HepG2 (cell line): ENCODE measurements around the gene SEC14L6. TPM values are rescaled to one million over a fixed set of nuclear protein-coding genes. Genes with fewer than 3 reads are reported as not detected.

ENCODE experiments used
- ATAC-seq: fragments of 200-7000 bp; cut with Tn5 transposase; 3 replicates; pipeline ENCODE4 v1.9.1; 2020; ENCODE audit warnings: mild to moderate bottlenecking, moderate library complexity
- BruUV-seq: library from RNA; stranded (reverse); fragments of 400-500 nt; replicated peaks from 2 replicates; lab custom pipeline; 2021; lab: Mats Ljungman, UMichigan
- CTCF ChIA-PET: fragments of 300-600 bp; formaldehyde crosslinking; extraction: SDS; loops from one replicate; lab custom pipeline; 2021; ENCODE audit warnings: low total read pairs, inconsistent platforms, low intra/inter-chr PET ratio; lab: Yijun Ruan, JAX
- POLR2A ChIA-PET: fragments of 350-600 bp; sonication (Branson Sonifier 250); formaldehyde crosslinking; loops from one replicate; lab custom pipeline; 2020; ENCODE audit warnings: antibody characterized with exemption, inconsistent platforms; lab: Yijun Ruan, JAX
- DNase-seq: peaks from one replicate; pipeline ENCODE4 v3.0.0-alpha.2; 2015; ENCODE audit warnings: low spot score
- FAIRE-seq: peaks from 3 replicates; lab custom pipeline; 2011; peaks lifted over from hg19 to GRCh38; lab: Jason Lieb, UNC
- H2AFZ ChIP-seq: one replicate; pipeline ENCODE4 v1.6.1; 2011; ENCODE audit warnings: low read length, inconsistent platforms
- H3K27ac ChIP-seq: fragments of 300-600 bp; 3 replicates; pipeline ENCODE4 v1.8.0; 2011; ENCODE audit warnings: mixed run types, mild to moderate bottlenecking, mixed read lengths, low read length, inconsistent platforms; ENCODE audit not compliant: insufficient read depth; ENCODE audit errors: extremely low read length
- H3K27me3 ChIP-seq, 2 experiments: fragments of 200-600 bp in 1 of 2; 2 replicates in 1 of 2; 3 replicates in 1 of 2; pipeline versions ENCODE4 v1.6.0 to v1.8.0; 2011; ENCODE audit warnings: low read length in 2 of 2, mild to moderate bottlenecking in 2 of 2, moderate library complexity in 2 of 2, inconsistent platforms in 1 of 2; ENCODE audit not compliant: insufficient read depth in 2 of 2, control insufficient read depth in 1 of 2
- H3K36me3 ChIP-seq, 2 experiments: fragments of 200-600 bp in 1 of 2; replicated peaks in 1 of 2; 2 replicates in 1 of 2; 3 replicates in 1 of 2; pipeline versions ENCODE4 v1.5.1 to v1.8.0; 2011; ENCODE audit warnings: low read length in 2 of 2, inconsistent platforms in 1 of 2; ENCODE audit not compliant: insufficient read depth in 2 of 2, control insufficient read depth in 1 of 2
- H3K4me1 ChIP-seq: 2 replicates; pipeline ENCODE4 v1.5.1; 2012; ENCODE audit warnings: low read length, inconsistent platforms; ENCODE audit not compliant: insufficient read depth
- H3K4me2 ChIP-seq: 2 replicates; pipeline ENCODE4 v1.6.0; 2011; ENCODE audit warnings: low read depth, low read length, inconsistent platforms
- H3K4me3 ChIP-seq, 3 experiments: fragments of 200-600 bp in 1 of 3; sonication (generic), shearing (Covaris generic) in 1 of 3; replicated peaks in 1 of 3; 2 replicates each; pipeline ENCODE4 v1.5.1; 2011 to 2016; ENCODE audit warnings: low read length in 3 of 3, inconsistent platforms in 2 of 3, low read depth in 2 of 3, mild to moderate bottlenecking in 2 of 3, control low read depth in 1 of 3, mixed read lengths in 1 of 3; ENCODE audit not compliant: insufficient read depth in 1 of 3
- H3K79me2 ChIP-seq: one replicate; pipeline ENCODE4 v1.6.1; 2011; ENCODE audit warnings: low read length, inconsistent platforms; ENCODE audit not compliant: insufficient read depth
- H3K9ac ChIP-seq: 2 replicates; pipeline ENCODE4 v1.6.0; 2011; ENCODE audit warnings: mild to moderate bottlenecking, low read depth, low read length, inconsistent platforms; ENCODE audit not compliant: insufficient read depth
- H3K9me3 ChIP-seq: 2 replicates; pipeline ENCODE4 v1.5.1; 2012; ENCODE audit warnings: mild to moderate bottlenecking, low read length
- H4K20me1 ChIP-seq: 2 replicates; pipeline ENCODE4 v1.6.0; 2011; ENCODE audit warnings: inconsistent platforms, mild to moderate bottlenecking, low read length, moderate library complexity; ENCODE audit not compliant: insufficient read depth
- MED1 ChIP-seq: sonication (generic); formaldehyde crosslinking; IDR thresholded peaks from 2 replicates; pipeline ENCODE4 v1.4.0; 2020; ENCODE audit warnings: missing genetic modification reagents
- PHB2 ChIP-seq: fragments of 450-650 bp; IDR thresholded peaks from 2 replicates; pipeline ENCODE4 v1.6.1; 2018; ENCODE audit not compliant: partially characterized antibody
- RERE ChIP-seq: IDR thresholded peaks from 2 replicates; pipeline ENCODE4 v1.6.1; 2016; ENCODE audit warnings: low read depth, missing genetic modification reagents, missing compliant biosample characterization
- ZBTB33 ChIP-seq: sonication (generic); formaldehyde crosslinking; IDR thresholded peaks from 2 replicates; pipeline ENCODE4 v1.4.0; 2020; ENCODE audit warnings: missing genetic modification reagents
- ZNF281 ChIP-seq: sonication (generic); formaldehyde crosslinking; IDR thresholded peaks from 2 replicates; pipeline ENCODE4 v1.4.0; 2020; ENCODE audit warnings: missing genetic modification reagents, borderline replicate concordance
- WGBS: methylation state at CpG from one replicate; pipeline ENCODE4 v1.1.6; 2017; ENCODE audit warnings: low lambda C conversion rate; 5-methylcytosine and 5-hydroxymethylcytosine counted together
- in situ Hi-C: cut with HindIII; loops from 2 replicates; pipeline ENCODE4 v1.10.0; 2017; ENCODE audit warnings: low pct_unique_long_range_greater_than_20kb; ENCODE audit not compliant: extremely low pct_ligation_motif_present
- intact Hi-C: fragments of 100-400 bp; cut with micrococcal nuclease; formaldehyde crosslinking; loops from one replicate; pipeline ENCODE4 v1.10.0; 2022; ENCODE audit not compliant: unreplicated experiment
- polyA plus RNA-seq, 8 experiments: library from polyadenylated mRNA; depleted of rRNA in 3 of 8; stranded (reverse) in 7 of 8; unstranded in 1 of 8; fragments of >200 nt; fragmentation: Illumina TruSeq in 4 of 8; extraction: Trizol in 4 of 8; gene quantifications; 2 replicates each; pipeline versions ENCODE4 v1.2.1 to v1.2.3, GENCODE V29; 2011 to 2016; ENCODE audit warnings: low read depth in 4 of 8, missing spikeins in 1 of 8, mixed read lengths in 1 of 8; ENCODE audit not compliant: insufficient read depth in 1 of 8
- total RNA-seq, 5 experiments: library from RNA; depleted of rRNA; stranded (reverse); fragments of >200 nt; fragmentation: Illumina TruSeq; extraction: Trizol; gene quantifications; 2 replicates each; pipeline ENCODE4 v1.2.3, GENCODE V29; 2016; ENCODE audit warnings: low read depth in 1 of 5
- TF ChIP-seq, protein P1 (sequence below): sonication (generic); formaldehyde crosslinking; IDR thresholded peaks from 2 replicates; pipeline ENCODE4 v1.9.0; 2022; ENCODE audit warnings: low read depth, missing genetic modification reagents

SEC14L6 gene
- total and polyA plus RNA-seq, 2 of the 13 experiments (the other 11 are each of a cell fraction or from before 2014, with no cell fraction given): 0.09 to 9.3 TPM

DNA sequence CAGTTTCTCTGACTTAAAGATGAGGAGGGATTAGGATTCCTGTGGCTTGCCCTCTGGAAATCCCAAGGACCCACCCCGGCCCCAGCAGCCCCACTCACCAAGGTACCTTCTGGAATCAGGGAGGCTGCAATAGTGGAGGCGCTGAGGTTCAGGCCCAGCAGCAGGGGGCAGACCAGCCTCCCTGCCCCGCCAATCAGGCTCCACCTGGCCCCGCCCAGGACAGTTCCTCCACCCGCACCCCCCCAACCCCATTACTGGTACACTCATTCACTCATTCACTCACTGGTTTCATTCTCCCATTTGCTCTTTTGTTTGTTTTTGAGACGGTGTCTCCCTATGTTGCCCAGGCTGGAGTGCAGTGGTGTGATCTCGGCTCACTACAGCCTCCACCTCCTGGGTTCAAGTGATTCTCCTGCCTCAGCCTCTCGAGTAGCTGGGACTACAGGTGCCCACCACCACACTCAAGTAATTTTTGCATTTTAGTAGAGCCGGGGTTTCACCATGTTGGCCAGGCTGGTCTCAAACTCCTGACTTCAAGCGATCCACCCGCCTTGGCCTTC is 14.2 kb upstream of the SEC14L6 start (continued):
- peak; percentile 87; the same call in 1 of the 2 replicates for TF ChIP-seq ZBTB33 (CRISPR knock-in tag)

- Histone ChIP-seq H3K9ac (peak overlapping the region; percentile 28; the same call in 1 of the 2 replicates), H4K20me1 (no peaks in the 10 kb centered on the region), H3K27me3 (no peaks in the 10 kb centered on the region), H3K27ac (peak overlapping the region; percentile 50), H3K4me1 (peaks cover 33% of the 10 kb centered on the region), H3K4me2 (peak overlapping the region; percentile 70), H3K36me3 (no peaks in the 10 kb centered on the region), H2AFZ (no peak overlapping the region), H3K9me3 (no peaks in the 10 kb centered on the region), H3K79me2 (no peaks in the 10 kb centered on the region), H3K4me3 (peak overlapping the region; percentile 14 to 34 (median 19); a peak in 3 of 6 replicates)
- no TSS peak for BruUV-seq
- CTCF ChIA-PET: no interaction called here
- peak; percentile 53 for FAIRE-seq
- peak; percentile 49 for ATAC-seq
- DNase-seq: no peak
- in situ Hi-C loops: no loop called here
- 5% methylated on average over 6 of the region's 6 CpGs for WGBS
- POLR2A ChIA-PET: interaction anchor here (1.2 kb wide), 1 partner anchor 34 kb away, joined by 3 read pairs; no protein-coding TSS in a partner anchor
- intact Hi-C loops: loop anchor here (5.0 kb wide), 1 partner anchor 197 kb away; no protein-coding TSS in a partner anchor
- TF ChIP-seq, protein P1, sequence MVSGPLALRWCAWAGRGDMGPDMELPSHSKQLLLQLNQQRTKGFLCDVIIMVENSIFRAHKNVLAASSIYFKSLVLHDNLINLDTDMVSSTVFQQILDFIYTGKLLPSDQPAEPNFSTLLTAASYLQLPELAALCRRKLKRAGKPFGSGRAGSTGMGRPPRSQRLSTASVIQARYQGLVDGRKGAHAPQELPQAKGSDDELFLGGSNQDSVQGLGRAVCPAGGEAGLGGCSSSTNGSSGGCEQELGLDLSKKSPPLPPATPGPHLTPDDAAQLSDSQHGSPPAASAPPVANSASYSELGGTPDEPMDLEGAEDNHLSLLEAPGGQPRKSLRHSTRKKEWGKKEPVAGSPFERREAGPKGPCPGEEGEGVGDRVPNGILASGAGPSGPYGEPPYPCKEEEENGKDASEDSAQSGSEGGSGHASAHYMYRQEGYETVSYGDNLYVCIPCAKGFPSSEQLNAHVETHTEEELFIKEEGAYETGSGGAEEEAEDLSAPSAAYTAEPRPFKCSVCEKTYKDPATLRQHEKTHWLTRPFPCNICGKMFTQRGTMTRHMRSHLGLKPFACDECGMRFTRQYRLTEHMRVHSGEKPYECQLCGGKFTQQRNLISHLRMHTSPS: peak; percentile 86; the same call in 1 of the 2 replicates
- TF ChIP-seq ZNF281: peak; percentile 50; the same call in 1 of the 2 replicates
- TF ChIP-seq MED1: 0 out of 2 replicates have a peak, but pooled peaks have one; percentile 24
- no peak for TF ChIP-seq PHB2
- no peak for TF ChIP-seq RERE (CRISPR knock-in tag)
Measured at GRCh38 chr22:30559889-30560288, 13.3 kb upstream of the SEC14L6 start.
